ENCODE results near the gene C4orf50. TPM values are rescaled to one million over a fixed set of nuclear protein-coding genes. Genes with fewer than 3 reads are reported as not detected.
A peak's percentile ranks its signal among the peaks of the same experiment; 100 is the strongest.

Gene C4orf50
- total RNA-seq, 4 donors from 2014 or later: under 0.01 to 0.19 (median 0.09) TPM; not detected in 1

DNA sequence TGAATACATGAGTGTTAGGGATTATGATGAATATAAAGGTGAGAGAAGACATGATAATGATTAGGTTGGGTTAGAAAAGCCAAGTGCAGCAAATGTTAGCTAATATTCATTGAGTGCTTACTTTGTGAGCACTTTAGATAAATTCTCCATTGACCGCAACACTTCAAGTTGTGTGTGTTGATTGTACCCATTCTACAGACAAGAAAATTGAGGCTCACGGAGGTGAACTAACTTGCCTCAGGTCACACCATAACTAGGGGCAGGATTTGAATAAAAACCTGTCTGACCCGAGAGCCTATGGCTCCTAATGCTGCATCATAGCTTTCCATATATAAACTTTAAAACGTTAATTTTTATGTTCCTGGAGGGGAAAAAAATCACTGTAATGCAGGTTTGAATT is 15.2 kb upstream of the C4orf50 start:
- DNase-seq (ENCODE audit: low spot score): no peak
- no peak for ATAC-seq (ENCODE audit: low FRiP score)
- TF ChIP-seq CTCF (IDR thresholded peaks at IDR 0.05): no peak

DNA sequence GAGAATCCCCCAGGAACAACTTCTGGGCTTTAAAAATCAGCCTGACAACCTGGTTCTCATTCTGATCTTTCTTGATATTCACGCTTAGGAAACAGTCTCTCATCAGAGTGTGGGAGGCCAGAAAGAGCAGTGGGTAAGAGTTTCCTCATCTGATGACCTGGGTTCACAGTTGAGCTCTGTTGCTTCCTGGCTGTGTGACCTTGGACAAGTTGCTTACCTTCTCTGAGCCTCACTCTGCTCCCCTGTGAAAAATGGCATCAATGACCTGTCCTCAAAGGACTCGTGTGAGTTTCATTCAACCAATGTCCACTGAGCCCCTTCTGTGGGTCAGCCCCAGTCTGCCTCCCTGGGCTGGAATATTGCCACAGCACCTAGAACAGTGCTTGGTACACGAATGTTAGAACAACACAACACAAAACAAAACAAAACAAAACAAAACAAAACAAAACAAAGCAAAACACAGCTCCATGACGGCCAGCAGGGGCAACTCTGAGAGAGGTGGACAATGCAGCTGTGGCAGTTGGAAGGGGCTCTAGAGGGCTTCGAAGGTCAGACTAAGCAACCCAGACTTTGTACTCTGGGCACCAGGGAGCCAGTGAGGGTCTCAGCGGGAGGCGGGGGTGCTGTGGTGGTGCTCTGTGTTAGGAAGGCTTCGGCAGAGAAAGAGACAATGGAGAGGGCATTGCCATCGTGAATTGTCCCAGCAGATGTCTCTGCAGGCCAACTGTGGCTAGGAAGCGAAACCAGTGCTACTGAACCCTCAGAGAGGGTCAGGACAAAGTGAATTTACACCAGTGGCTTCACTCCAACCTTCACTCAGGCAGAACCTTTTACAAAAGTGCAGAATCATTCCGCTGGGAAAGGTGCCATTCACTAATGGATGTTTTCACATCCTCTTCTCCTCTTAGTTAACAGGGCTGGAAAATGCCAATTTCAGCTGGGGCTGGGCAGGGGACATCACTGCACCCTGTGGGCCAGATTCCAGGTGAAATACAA is 14.3 kb upstream of the C4orf50 start:
- no peak for TF ChIP-seq CTCF (IDR thresholded peaks at IDR 0.05)
- DNase-seq (ENCODE audit: low spot score) (no peak), ATAC-seq (ENCODE audit: low FRiP score) (peak; percentile 65)

- no peak for TF ChIP-seq CTCF (IDR thresholded peaks at IDR 0.05)
- DNase-seq (ENCODE audit: low spot score) (no peak), ATAC-seq (ENCODE audit: low FRiP score) (no peak)
These were observed 13.6 kb upstream of the C4orf50 start for GRCh38 chr4:6031846-6032245.

- ATAC-seq (ENCODE audit: low FRiP score) (no peak), DNase-seq (ENCODE audit: low spot score) (no peak)
- no peak for TF ChIP-seq CTCF (IDR thresholded peaks at IDR 0.05)
These were observed 12.4 kb upstream of the C4orf50 start for GRCh38 chr4:6030679-6031078.

DNA sequence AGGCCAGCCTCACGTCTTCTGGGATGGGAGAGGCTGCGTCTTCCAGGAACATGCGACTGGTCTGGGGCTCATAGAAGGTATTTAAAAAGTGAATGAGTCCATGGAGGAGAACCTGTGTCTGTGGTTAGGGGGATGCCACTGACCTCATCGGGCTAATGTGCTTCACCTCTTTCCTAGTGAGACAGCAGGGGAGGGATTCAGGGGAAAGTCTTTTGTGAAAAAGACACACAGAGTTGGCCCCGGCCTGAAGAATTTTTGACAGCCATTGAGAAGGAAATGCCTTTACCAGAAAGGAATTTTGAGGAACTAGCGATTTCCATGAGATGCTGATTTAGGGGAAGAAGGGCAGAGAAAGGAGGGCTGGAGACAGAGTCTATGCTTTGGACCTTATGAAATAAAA is 11.0 kb upstream of the C4orf50 start:
- ATAC-seq (ENCODE audit: low FRiP score): no peak
- TF ChIP-seq CTCF (IDR thresholded peaks at IDR 0.05): no peak
- DNase-seq (ENCODE audit: low spot score): no peak

- DNase-seq (ENCODE audit: low spot score) (no peak), ATAC-seq (ENCODE audit: low FRiP score) (no peak)
- TF ChIP-seq CTCF (IDR thresholded peaks at IDR 0.05): no peak
These were observed 9.9 kb upstream of the C4orf50 start for GRCh38 chr4:6028168-6028567.

GRCh38 chr4:6027392-6027791 is 9.2 kb upstream of the C4orf50 start:
- no peak for DNase-seq (ENCODE audit: low spot score)
- no peak for ATAC-seq (ENCODE audit: low FRiP score)
- TF ChIP-seq CTCF (IDR thresholded peaks at IDR 0.05): no peak
